Loucy (cell line): ENCODE results near the gene KCNJ15.

Experiments
- H2AFZ ChIP-seq: fragments of 200-600 bp; sonication (generic); 2 replicates; pipeline ENCODE4 v1.6.0; 2016; ENCODE audit warnings: antibody characterized with exemption, mild to moderate bottlenecking, low read length, moderate library complexity
- H3F3A ChIP-seq: fragments of 200-600 bp; 2 replicates; pipeline ENCODE4 v1.6.0; 2016; ENCODE audit warnings: antibody characterized with exemption, low read depth, mild to moderate bottlenecking
- H3K27me3 ChIP-seq: fragments of 200-600 bp; sonication (generic); 2 replicates; pipeline ENCODE4 v1.6.1; 2014; ENCODE audit warnings: low read length, mild to moderate bottlenecking; ENCODE audit not compliant: insufficient read depth, poor library complexity, severe bottlenecking
- H3K36me3 ChIP-seq: fragments of 200-600 bp; sonication (generic); 2 replicates; pipeline ENCODE4 v1.6.1; 2016; ENCODE audit warnings: low read length; ENCODE audit not compliant: insufficient read depth
- H3K4me1 ChIP-seq: fragments of 200-600 bp; sonication (generic); 2 replicates; pipeline ENCODE4 v1.5.1; 2014; ENCODE audit warnings: low read length, mild to moderate bottlenecking; ENCODE audit not compliant: insufficient read depth, poor library complexity, severe bottlenecking
- H3K4me2 ChIP-seq: fragments of 200-600 bp; sonication (generic); 2 replicates; pipeline ENCODE4 v1.6.0; 2014; ENCODE audit warnings: antibody characterized with exemption, low read length, low read depth, mild to moderate bottlenecking; ENCODE audit not compliant: poor library complexity, severe bottlenecking
- H3K4me3 ChIP-seq: fragments of 200-600 bp; sonication (generic); 2 replicates; pipeline ENCODE4 v1.5.1; 2014; ENCODE audit warnings: low read length, mild to moderate bottlenecking, mixed read lengths; ENCODE audit not compliant: poor library complexity, severe bottlenecking
- H3K79me2 ChIP-seq: fragments of 200-600 bp; sonication (generic); 2 replicates; pipeline ENCODE4 v1.6.1; 2014; ENCODE audit warnings: low read length; ENCODE audit not compliant: insufficient read depth
- H3K9ac ChIP-seq: fragments of 200-600 bp; sonication (generic); 2 replicates; pipeline ENCODE4 v1.6.0; 2014; ENCODE audit warnings: mild to moderate bottlenecking, low read depth, low read length, moderate library complexity; ENCODE audit not compliant: poor library complexity, severe bottlenecking
- H3K9me2 ChIP-seq: fragments of 200-600 bp; sonication (generic); replicated peaks from 2 replicates; pipeline ENCODE4 v1.6.1; 2016; ENCODE audit warnings: low read depth, low read length, mixed read lengths
- H3K9me3 ChIP-seq: fragments of 200-600 bp; sonication (generic); 2 replicates; pipeline ENCODE4 v1.6.1; 2014; ENCODE audit warnings: mild to moderate bottlenecking, antibody characterized with exemption, low read length, low read depth; ENCODE audit not compliant: insufficient read depth
- H4K20me1 ChIP-seq: fragments of 200-600 bp; sonication (generic); 2 replicates; pipeline ENCODE4 v1.6.0; 2014; ENCODE audit warnings: antibody characterized with exemption, low read length, mild to moderate bottlenecking; ENCODE audit not compliant: insufficient read depth, poor library complexity, severe bottlenecking
- CTCF ChIP-seq: fragments of 200-600 bp; sonication (generic); conservative IDR thresholded peaks from 2 replicates; pipeline ENCODE4 v1.5.1; 2014; ENCODE audit warnings: mild to moderate bottlenecking, antibody characterized with exemption, low read length
- EZH2phosphoT487 ChIP-seq: fragments of 200-600 bp; IDR thresholded peaks from 2 replicates; pipeline ENCODE4 v1.6.1; 2018; ENCODE audit warnings: antibody characterized with exemption, mild to moderate bottlenecking, moderate library complexity, borderline replicate concordance

Gene KCNJ15

DNA sequence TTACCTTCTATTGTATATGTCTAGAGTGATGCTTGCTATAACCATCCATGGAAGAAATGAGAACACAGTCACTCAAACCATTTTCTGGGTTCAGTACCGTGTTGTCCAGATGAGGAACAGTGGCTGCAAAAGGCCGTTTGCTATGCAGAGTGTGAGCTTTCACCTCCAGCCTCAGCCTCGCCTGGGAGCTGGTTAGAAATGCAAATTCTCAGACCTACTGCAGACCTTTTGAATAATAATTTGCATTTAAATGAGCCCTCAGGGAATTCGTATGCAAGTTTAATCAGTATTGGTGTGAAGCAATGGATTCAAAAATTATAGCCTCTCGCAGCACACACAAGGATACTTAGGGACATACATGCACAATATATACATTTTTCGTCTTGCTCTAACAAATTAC lies 24.1 kb downstream of the KCNJ15 start:
- no peaks in the 10 kb centered on the region for H3K79me2 ChIP-seq
- H3F3A ChIP-seq = no peaks in the 10 kb centered on the region
- no peaks in the 10 kb centered on the region for H4K20me1 ChIP-seq
- no peaks in the 10 kb centered on the region for H3K36me3 ChIP-seq
- no peak overlapping the region for H3K4me2 ChIP-seq
- TF ChIP-seq EZH2phosphoT487 (no peak), CTCF (no peak)
- no peaks in the 10 kb centered on the region for H3K4me1 ChIP-seq
- no peak overlapping the region for H2AFZ ChIP-seq
- no peak overlapping the region for H3K9ac ChIP-seq
- H3K27me3 ChIP-seq = no peaks in the 10 kb centered on the region
- no peaks in the 10 kb centered on the region for H3K9me3 ChIP-seq
- H3K4me3 ChIP-seq = no peak overlapping the region
- H3K9me2 ChIP-seq = no peaks in the 10 kb centered on the region

DNA sequence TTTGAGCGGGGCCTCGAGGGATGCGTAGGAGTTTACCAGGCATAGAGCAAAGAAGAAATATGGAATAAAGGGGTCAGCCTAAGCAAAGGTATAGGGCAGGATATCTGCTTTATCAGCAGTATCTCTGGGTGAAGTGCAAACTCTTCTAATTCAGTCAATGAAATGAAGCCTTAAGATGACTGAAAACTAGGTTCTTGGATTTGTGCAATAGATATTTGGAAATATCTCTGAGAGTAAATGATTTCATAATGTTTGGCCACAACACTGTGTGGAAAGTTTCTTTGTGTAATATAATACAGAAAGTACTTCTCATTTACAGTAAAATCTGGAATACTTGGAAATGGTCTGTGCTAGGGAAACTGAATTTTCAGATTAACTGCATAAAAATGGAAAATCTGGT lies 26.1 kb downstream of the KCNJ15 start:
- Histone ChIP-seq H3K4me2 (no peak overlapping the region), H3F3A (no peaks in the 10 kb centered on the region)

DNA sequence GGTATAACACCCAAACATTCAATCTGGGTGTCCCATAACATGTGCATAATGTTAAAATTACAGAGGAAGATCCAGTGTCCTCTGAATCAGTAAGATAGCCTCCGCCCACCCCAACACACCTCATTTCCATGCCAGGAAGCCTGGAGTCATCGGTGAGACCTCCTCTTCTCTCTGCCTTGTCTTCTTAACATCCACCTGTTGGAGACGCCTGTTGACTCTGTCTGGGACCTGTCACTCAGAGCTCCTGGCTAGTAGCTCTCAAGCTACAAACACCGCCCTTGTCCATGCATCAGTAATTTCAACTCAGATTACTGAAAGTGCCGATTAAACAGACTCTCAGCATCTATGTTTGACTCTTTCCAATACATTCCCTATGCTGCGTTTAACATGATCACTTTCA lies 27.4 kb downstream of the KCNJ15 start:
- Histone ChIP-seq H3K9me2 (no peaks in the 10 kb centered on the region), H3K9me3 (no peaks in the 10 kb centered on the region), H3K27me3 (no peaks in the 10 kb centered on the region), H3K79me2 (no peaks in the 10 kb centered on the region), H3F3A (no peaks in the 10 kb centered on the region), H3K4me1 (no peaks in the 10 kb centered on the region), H3K36me3 (no peaks in the 10 kb centered on the region), H3K4me2 (no peak overlapping the region), H4K20me1 (no peaks in the 10 kb centered on the region), H3K9ac (no peak overlapping the region), H3K4me3 (no peak overlapping the region), H2AFZ (no peak overlapping the region)
- no peak for TF ChIP-seq CTCF
- TF ChIP-seq EZH2phosphoT487 = no peak

More for the DNA sequence above, 26.1 kb downstream of the KCNJ15 start:
- H2AFZ ChIP-seq = no peak overlapping the region
- no peaks in the 10 kb centered on the region for H3K27me3 ChIP-seq
- H3K4me3 ChIP-seq = no peak overlapping the region
- H3K9me3 ChIP-seq = no peaks in the 10 kb centered on the region
- no peaks in the 10 kb centered on the region for H3K9me2 ChIP-seq
- TF ChIP-seq CTCF = no peak
- TF ChIP-seq EZH2phosphoT487 = no peak
- H3K4me1 ChIP-seq = no peaks in the 10 kb centered on the region
- H4K20me1 ChIP-seq = no peaks in the 10 kb centered on the region
- no peaks in the 10 kb centered on the region for H3K36me3 ChIP-seq
- H3K9ac ChIP-seq = no peak overlapping the region
- no peaks in the 10 kb centered on the region for H3K79me2 ChIP-seq
